Activated T-helper 17 cell treated with anti-CD3 and anti-CD28 coated beads, Interleukin-2, amount 50 U/mL, for 72 hours (primary cell): Measurements from ENCODE around the gene TP53I11. TPM values are rescaled to one million over a fixed set of nuclear protein-coding genes. Genes with fewer than 3 reads are reported as not detected.

Source experiments
- ATAC-seq: fragments of 150-1000 bp; cut with Tn5 transposase; replicated peaks from 2 replicates; pipeline ENCODE4 v1.10.0; 2021; ENCODE audit warnings: mild to moderate bottlenecking, moderate library complexity
- H3K27ac Mint-ChIP-seq: one replicate; pipeline ENCODE4 v1.8.0; 2022; ENCODE audit warnings: mixed read lengths
- H3K27me3 Mint-ChIP-seq: one replicate; pipeline ENCODE4 v1.8.0; 2022; ENCODE audit warnings: mixed read lengths
- H3K36me3 Mint-ChIP-seq: one replicate; pipeline ENCODE4 v1.8.0; 2022; ENCODE audit warnings: low read depth, mild to moderate bottlenecking, mixed read lengths
- H3K4me1 Mint-ChIP-seq: one replicate; pipeline ENCODE4 v1.8.0; 2022; ENCODE audit warnings: mixed read lengths
- H3K4me3 Mint-ChIP-seq: one replicate; pipeline ENCODE4 v1.8.0; 2022; ENCODE audit warnings: mild to moderate bottlenecking, mixed read lengths
- H3K9me3 Mint-ChIP-seq: one replicate; pipeline ENCODE4 v1.8.0; 2022; ENCODE audit warnings: mixed read lengths
- total RNA-seq, 2 donors: library from RNA; stranded (reverse); gene quantifications; one replicate each; pipeline ENCODE4 v1.2.3, GENCODE V29; 2022

The TP53I11 gene
- total RNA-seq, 2 donors from 2014 or later = 3.8 to 6.4 TPM

GRCh38 chr11:44887636-44888035, 63.0 kb downstream of the TP53I11 start:
- Mint-ChIP-seq H3K36me3 (no peaks in the 10 kb centered on the region), H3K27ac (no peak overlapping the region), H3K27me3 (no peaks in the 10 kb centered on the region), H3K4me1 (peaks cover 19% of the 10 kb centered on the region), H3K9me3 (no peaks in the 10 kb centered on the region), H3K4me3 (no peak overlapping the region)
- no peak for ATAC-seq

- H3K9me3 Mint-ChIP-seq = no peaks in the 10 kb centered on the region
- no peaks in the 10 kb centered on the region for H3K36me3 Mint-ChIP-seq
- H3K27me3 Mint-ChIP-seq = no peaks in the 10 kb centered on the region
- H3K4me1 Mint-ChIP-seq = peaks cover 14% of the 10 kb centered on the region
- no peak overlapping the region for H3K4me3 Mint-ChIP-seq
- no peak for ATAC-seq
- H3K27ac Mint-ChIP-seq = no peak overlapping the region
Measured at GRCh38 chr11:44886790-44887140, 63.9 kb downstream of the TP53I11 start.

- Mint-ChIP-seq H3K36me3 (no peaks in the 10 kb centered on the region), H3K27me3 (no peaks in the 10 kb centered on the region), H3K9me3 (no peaks in the 10 kb centered on the region), H3K27ac (no peak overlapping the region), H3K4me1 (peaks cover 14% of the 10 kb centered on the region), H3K4me3 (no peak overlapping the region)
- no peak for ATAC-seq
Measured at GRCh38 chr11:44885919-44886789, 64.5 kb downstream of the TP53I11 start.

- H3K36me3 Mint-ChIP-seq = no peaks in the 10 kb centered on the region
- no peak overlapping the region for H3K27ac Mint-ChIP-seq
- peaks cover 14% of the 10 kb centered on the region for H3K4me1 Mint-ChIP-seq
- no peaks in the 10 kb centered on the region for H3K27me3 Mint-ChIP-seq
- H3K4me3 Mint-ChIP-seq = no peak overlapping the region
- no peak for ATAC-seq
- H3K9me3 Mint-ChIP-seq = no peaks in the 10 kb centered on the region
Measured at GRCh38 chr11:44885065-44885810, 65.4 kb downstream of the TP53I11 start.

GRCh38 chr11:44884056-44884455, 66.6 kb downstream of the TP53I11 start:
- H3K9me3 Mint-ChIP-seq = no peaks in the 10 kb centered on the region
- H3K27me3 Mint-ChIP-seq = no peaks in the 10 kb centered on the region
- no peak overlapping the region for H3K4me3 Mint-ChIP-seq
- no peaks in the 10 kb centered on the region for H3K36me3 Mint-ChIP-seq
- peaks cover 14% of the 10 kb centered on the region for H3K4me1 Mint-ChIP-seq
- no peak for ATAC-seq
- no peak overlapping the region for H3K27ac Mint-ChIP-seq

GRCh38 chr11:44883277-44883676, 67.4 kb downstream of the TP53I11 start:
- Mint-ChIP-seq H3K36me3 (no peaks in the 10 kb centered on the region), H3K27ac (no peak overlapping the region), H3K9me3 (no peaks in the 10 kb centered on the region), H3K27me3 (no peaks in the 10 kb centered on the region), H3K4me1 (peaks cover 14% of the 10 kb centered on the region), H3K4me3 (no peak overlapping the region)
- peak; percentile 83 for ATAC-seq

Other genes with a start within 250 kb of the TP53I11 start
- gene TSPAN18, start 223.9 kb downstream of the TP53I11 start, total RNA-seq = 1 to 10 TPM; 3.3 to 3.9 TPM
- gene PRDM11, start 195.8 kb upstream of the TP53I11 start, total RNA-seq = 1 to 10 TPM in 1 of 2 donors, under 1 TPM in 1; 0.40 to 2.0 TPM